ENCODE data around the gene STAT1.
"Not testable (repeated sequence)": the region's sequence is repeated elsewhere in the genome, so short reads cannot be mapped to it uniquely, and the experiment has no call there.

The STAT1 gene

GRCh38 chr2:190979906-190980629, 33.9 kb downstream of the STAT1 start:
- DNase-seq = no peak

GRCh38 chr2:190978389-190979053, 35.5 kb downstream of the STAT1 start:
- no peak for DNase-seq

- DNase-seq = no peak
These were observed 36.5 kb downstream of the STAT1 start for GRCh38 chr2:190977505-190977904.

- DNase-seq = no peak
These were observed 37.5 kb downstream of the STAT1 start for GRCh38 chr2:190976521-190976920.

- DNase-seq = no peak
These were observed 39.2 kb downstream of the STAT1 start for GRCh38 chr2:190974629-190975361.

- DNase-seq = no peak
These were observed 40.0 kb downstream of the STAT1 start for GRCh38 chr2:190973726-190974628.

- DNase-seq = no peak
These were observed 40.7 kb downstream of the STAT1 start for GRCh38 chr2:190973262-190973661.

- no peak for DNase-seq
These were observed 41.1 kb downstream of the STAT1 start for GRCh38 chr2:190972846-190973245.

GRCh38 chr2:190972213-190972612, 41.8 kb downstream of the STAT1 start:
- no peak for DNase-seq

- no peak for DNase-seq
These were observed 43.0 kb downstream of the STAT1 start for GRCh38 chr2:190970873-190971506.

- DNase-seq = no peak
These were observed 43.8 kb downstream of the STAT1 start for GRCh38 chr2:190970160-190970559.

- no peak for DNase-seq
These were observed 45.4 kb downstream of the STAT1 start for GRCh38 chr2:190968522-190968921.

- no peak for DNase-seq
These were observed 48.3 kb downstream of the STAT1 start for GRCh38 chr2:190965580-190966222.

- no peak for DNase-seq
These were observed 49.7 kb downstream of the STAT1 start for GRCh38 chr2:190964170-190964795.

- DNase-seq = no peak
These were observed 50.9 kb downstream of the STAT1 start for GRCh38 chr2:190963088-190963487.

- no peak for DNase-seq
These were observed 52.0 kb downstream of the STAT1 start for GRCh38 chr2:190961918-190962487.

GRCh38 chr2:190961117-190961516, 52.9 kb downstream of the STAT1 start:
- DNase-seq = not testable (repeated sequence)

- DNase-seq = no peak
These were observed 53.8 kb downstream of the STAT1 start for GRCh38 chr2:190959911-190960788.

- no peak for DNase-seq
These were observed 60.7 kb downstream of the STAT1 start for GRCh38 chr2:190953257-190953656.

GRCh38 chr2:190950566-190950991, 63.4 kb downstream of the STAT1 start:
- DNase-seq = no peak
